H9 (cell line): ENCODE results near the gene MBOAT2. TPM values are rescaled to one million over a fixed set of nuclear protein-coding genes. Genes with fewer than 3 reads are reported as not detected.

ENCODE experiments used
- DNase-seq: peaks from one replicate; pipeline ENCODE4 v3.0.0-alpha.2; 2017
- H2AFZ ChIP-seq: one replicate; pipeline ENCODE4 v1.6.1; 2013; ENCODE audit warnings: mild to moderate bottlenecking, low read length, control low read depth, moderate library complexity
- H2AK5ac ChIP-seq: 2 replicates; pipeline ENCODE4 v1.6.1; 2013; ENCODE audit warnings: low read length, control low read depth, mixed read lengths; ENCODE audit not compliant: insufficient read length
- H2BK120ac ChIP-seq: one replicate; pipeline ENCODE4 v1.6.1; 2013; ENCODE audit warnings: low read depth, mild to moderate bottlenecking, low read length, control low read depth, inconsistent platforms; ENCODE audit not compliant: poor library complexity, severe bottlenecking
- H2BK12ac ChIP-seq: 2 replicates; pipeline ENCODE4 v1.6.1; 2013; ENCODE audit warnings: low read length, control low read depth, mixed read lengths, low read depth; ENCODE audit not compliant: insufficient read length
- H2BK15ac ChIP-seq: 2 replicates; pipeline ENCODE4 v1.6.1; 2013; ENCODE audit warnings: low read depth, low read length, control low read depth
- H2BK20ac ChIP-seq: one replicate; pipeline ENCODE4 v1.6.1; 2013; ENCODE audit warnings: low read depth, mild to moderate bottlenecking, low read length, control low read depth, inconsistent platforms; ENCODE audit not compliant: poor library complexity, severe bottlenecking
- H2BK5ac ChIP-seq: 2 replicates; pipeline ENCODE4 v1.6.1; 2013; ENCODE audit warnings: low read length, control low read depth, mixed read lengths; ENCODE audit not compliant: insufficient read length
- H3K14ac ChIP-seq: 2 replicates; pipeline ENCODE4 v1.6.1; 2013; ENCODE audit warnings: low read length, control low read depth; ENCODE audit not compliant: insufficient read depth
- H3K18ac ChIP-seq: 2 replicates; pipeline ENCODE4 v1.6.1; 2013; ENCODE audit warnings: low read depth, mild to moderate bottlenecking, mixed read lengths, low read length, control low read depth; ENCODE audit not compliant: insufficient read length
- H3K23ac ChIP-seq: 2 replicates; pipeline ENCODE4 v1.6.1; 2013; ENCODE audit warnings: low read length, control low read depth, mixed read lengths, low read depth; ENCODE audit not compliant: insufficient read length
- H3K23me2 ChIP-seq: 2 replicates; pipeline ENCODE4 v1.6.1; 2013; ENCODE audit warnings: low read depth, mild to moderate bottlenecking, mixed read lengths, low read length, control low read depth; ENCODE audit not compliant: insufficient read length, poor library complexity, severe bottlenecking
- H3K27ac ChIP-seq: 2 replicates; pipeline ENCODE4 v1.5.1; 2013; ENCODE audit warnings: low read length, control low read depth, mixed read lengths, low read depth; ENCODE audit not compliant: insufficient read length
- H3K27me3 ChIP-seq: 2 replicates; pipeline ENCODE4 v1.6.1; 2013; ENCODE audit warnings: low read length, control low read depth, inconsistent platforms; ENCODE audit not compliant: insufficient read depth
- H3K4ac ChIP-seq: 2 replicates; pipeline ENCODE4 v1.6.1; 2013; ENCODE audit warnings: low read depth, mild to moderate bottlenecking, control low read depth, inconsistent platforms, low read length, moderate library complexity
- H3K4me1 ChIP-seq: 2 replicates; pipeline ENCODE4 v1.6.1; 2013; ENCODE audit warnings: low read length, control low read depth, inconsistent platforms; ENCODE audit not compliant: insufficient read depth
- H3K4me2 ChIP-seq: 2 replicates; pipeline ENCODE4 v1.6.1; 2013; ENCODE audit warnings: low read length, control low read depth, mixed read lengths; ENCODE audit not compliant: insufficient read length, insufficient read depth
- H3K56ac ChIP-seq: 2 replicates; pipeline ENCODE4 v1.6.1; 2013; ENCODE audit warnings: low read depth, mild to moderate bottlenecking, mixed read lengths, low read length, control low read depth; ENCODE audit not compliant: insufficient read length
- H3K79me1 ChIP-seq: 2 replicates; pipeline ENCODE4 v1.6.1; 2013; ENCODE audit warnings: low read depth, mild to moderate bottlenecking, moderate library complexity, low read length, control low read depth, inconsistent platforms; ENCODE audit not compliant: insufficient read depth, poor library complexity, severe bottlenecking
- H3K79me2 ChIP-seq: 2 replicates; pipeline ENCODE4 v1.6.1; 2013; ENCODE audit warnings: low read length, control low read depth, inconsistent platforms; ENCODE audit not compliant: insufficient read depth
- H3K9ac ChIP-seq: 2 replicates; pipeline ENCODE4 v1.6.1; 2013; ENCODE audit warnings: low read length, control low read depth, mixed read lengths; ENCODE audit not compliant: insufficient read length; ENCODE audit errors: extremely low read depth
- H3K9me3 ChIP-seq: one replicate; pipeline ENCODE4 v1.6.1; 2013; ENCODE audit warnings: low read depth, low read length, inconsistent platforms; ENCODE audit not compliant: control insufficient read depth
- H3T11ph ChIP-seq: one replicate; pipeline ENCODE4 v1.6.1; 2013; ENCODE audit warnings: mild to moderate bottlenecking, low read length, control low read depth, inconsistent platforms
- H4K20me1 ChIP-seq: one replicate; pipeline ENCODE4 v1.6.1; 2013; ENCODE audit not compliant: control insufficient read depth, insufficient read length, insufficient read depth
- H4K5ac ChIP-seq: 2 replicates; pipeline ENCODE4 v1.6.1; 2013; ENCODE audit warnings: low read depth, mild to moderate bottlenecking, mixed read lengths, low read length, control low read depth; ENCODE audit not compliant: insufficient read length
- H4K8ac ChIP-seq: replicated peaks from 2 replicates; pipeline ENCODE4 v1.6.1; 2013; ENCODE audit warnings: low read length, control low read depth, mixed read lengths, low read depth; ENCODE audit not compliant: insufficient read length
- H4K91ac ChIP-seq: 2 replicates; pipeline ENCODE4 v1.6.1; 2013; ENCODE audit warnings: low read depth, mild to moderate bottlenecking, moderate library complexity, mixed read lengths, low read length, control low read depth; ENCODE audit not compliant: insufficient read length
- H3K27ac Mint-ChIP-seq, 3 experiments: 2 replicates in 2 of 3; 3 replicates in 1 of 3; pipeline ENCODE4 v1.8.0; 2020 to 2021; ENCODE audit warnings: mixed read lengths in 3 of 3, mild to moderate bottlenecking in 1 of 3, moderate library complexity in 1 of 3
- H3K27me3 Mint-ChIP-seq: 2 replicates; pipeline ENCODE4 v1.8.0; 2021; ENCODE audit warnings: low read depth, mild to moderate bottlenecking, moderate library complexity, mixed read lengths
- H3K36me3 Mint-ChIP-seq, 3 experiments: 2 replicates in 2 of 3; 3 replicates in 1 of 3; pipeline ENCODE4 v1.8.0; 2020 to 2021; ENCODE audit warnings: low read depth in 3 of 3, mixed read lengths in 3 of 3; ENCODE audit not compliant: insufficient read depth in 1 of 3
- H3K4me1 Mint-ChIP-seq, 2 experiments: 2 replicates each; pipeline ENCODE4 v1.8.0; 2020; ENCODE audit warnings: mixed read lengths in 2 of 2
- H3K4me3 Mint-ChIP-seq, 2 experiments: 2 replicates in 1 of 2; 3 replicates in 1 of 2; pipeline ENCODE4 v1.8.0; 2020 to 2021; ENCODE audit warnings: mild to moderate bottlenecking in 2 of 2, mixed read lengths in 2 of 2, moderate library complexity in 1 of 2
- H3K9me3 Mint-ChIP-seq, 2 experiments: 2 replicates in 1 of 2; 3 replicates in 1 of 2; pipeline ENCODE4 v1.8.0; 2020; ENCODE audit warnings: mild to moderate bottlenecking in 2 of 2, mixed read lengths in 2 of 2, moderate library complexity in 1 of 2
- WGBS: extraction: QIAGEN DNeasy Blood & Tissue Kit; methylation state at CpG from one replicate; pipeline ENCODE4 v1.1.7; 2013; ENCODE audit warnings: missing lambda C conversion rate, low lambda C conversion rate, mixed read lengths; ENCODE audit not compliant: insufficient read length; ENCODE audit errors: extremely low coverage; 5-methylcytosine and 5-hydroxymethylcytosine counted together
- total RNA-seq: library from RNA; stranded (reverse); gene quantifications from 2 replicates; pipeline ENCODE4 v1.2.1, GENCODE V29; 2021
- TF ChIP-seq, protein P1 (sequence below): fragments of 200-600 bp; sonication (generic); conservative IDR thresholded peaks from 3 replicates; pipeline ENCODE4 v1.8.0; 2021; ENCODE audit warnings: antibody characterized with exemption, mild to moderate bottlenecking

Gene MBOAT2
- total RNA-seq, 1 experiment from 2014 or later = 20.2 TPM

DNA sequence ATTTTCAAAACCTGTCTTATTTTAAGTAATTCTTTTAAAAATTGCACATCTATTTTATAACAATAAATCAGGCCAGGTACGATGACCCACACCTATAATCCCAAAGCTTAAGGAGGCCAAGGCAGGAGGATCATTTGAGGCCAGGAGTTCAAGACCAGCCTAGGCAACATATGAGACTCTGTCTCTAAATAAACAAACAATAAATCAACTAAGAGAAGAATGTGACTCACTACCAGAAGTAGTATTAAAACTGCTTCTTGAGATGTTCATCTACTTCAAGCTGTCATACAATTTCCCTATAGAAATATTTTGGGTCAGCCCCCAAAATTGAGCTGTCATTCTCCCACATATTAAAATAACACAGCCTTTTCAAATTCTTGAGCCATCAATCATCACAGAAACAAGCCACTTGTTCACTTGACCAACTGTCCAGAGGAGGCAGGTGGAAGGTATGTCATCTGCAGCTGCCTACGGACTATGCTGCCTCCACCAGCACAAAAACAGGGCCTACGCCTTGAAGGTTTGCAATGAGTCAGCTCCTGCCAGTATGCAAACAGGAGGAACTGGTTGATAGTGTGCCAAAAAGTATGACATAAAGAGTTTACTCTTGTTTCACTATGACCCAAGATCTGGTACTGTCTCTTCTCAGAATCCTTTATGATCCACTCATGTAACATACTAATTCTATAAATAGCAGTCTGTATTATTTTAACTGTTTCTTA lies 199.7 kb downstream of the MBOAT2 start:
- H3K4me2 ChIP-seq = no peak overlapping the region
- no peak overlapping the region for H2BK15ac ChIP-seq
- H3K4me1 Mint-ChIP-seq = no peaks in the 10 kb centered on the region
- H3K23ac ChIP-seq = no peak overlapping the region
- no peaks in the 10 kb centered on the region for H3K9me3 ChIP-seq
- no peak overlapping the region for H4K8ac ChIP-seq
- no peaks in the 10 kb centered on the region for H3K4me1 ChIP-seq
- H3K9me3 Mint-ChIP-seq = no peaks in the 10 kb centered on the region
- no peak overlapping the region for H3K4ac ChIP-seq
- H3K23me2 ChIP-seq = no peaks in the 10 kb centered on the region
- H3K18ac ChIP-seq = no peak overlapping the region
- H3K79me1 ChIP-seq = no peaks in the 10 kb centered on the region
- no peak overlapping the region for H2AFZ ChIP-seq
- no peak overlapping the region for H3K56ac ChIP-seq
- H2BK12ac ChIP-seq = no peak overlapping the region
- H3K27me3 Mint-ChIP-seq = no peaks in the 10 kb centered on the region
- no peak overlapping the region for H4K91ac ChIP-seq
- H2BK5ac ChIP-seq = no peak overlapping the region
- no peaks in the 10 kb centered on the region for H3K79me2 ChIP-seq
- no peak overlapping the region for H3T11ph ChIP-seq
- no peak overlapping the region for H3K14ac ChIP-seq
- H4K5ac ChIP-seq = no peak overlapping the region
- H3K27me3 ChIP-seq = no peaks in the 10 kb centered on the region
- H3K27ac ChIP-seq = no peak overlapping the region
- no peak overlapping the region for H3K27ac Mint-ChIP-seq
- TF ChIP-seq, protein P1, sequence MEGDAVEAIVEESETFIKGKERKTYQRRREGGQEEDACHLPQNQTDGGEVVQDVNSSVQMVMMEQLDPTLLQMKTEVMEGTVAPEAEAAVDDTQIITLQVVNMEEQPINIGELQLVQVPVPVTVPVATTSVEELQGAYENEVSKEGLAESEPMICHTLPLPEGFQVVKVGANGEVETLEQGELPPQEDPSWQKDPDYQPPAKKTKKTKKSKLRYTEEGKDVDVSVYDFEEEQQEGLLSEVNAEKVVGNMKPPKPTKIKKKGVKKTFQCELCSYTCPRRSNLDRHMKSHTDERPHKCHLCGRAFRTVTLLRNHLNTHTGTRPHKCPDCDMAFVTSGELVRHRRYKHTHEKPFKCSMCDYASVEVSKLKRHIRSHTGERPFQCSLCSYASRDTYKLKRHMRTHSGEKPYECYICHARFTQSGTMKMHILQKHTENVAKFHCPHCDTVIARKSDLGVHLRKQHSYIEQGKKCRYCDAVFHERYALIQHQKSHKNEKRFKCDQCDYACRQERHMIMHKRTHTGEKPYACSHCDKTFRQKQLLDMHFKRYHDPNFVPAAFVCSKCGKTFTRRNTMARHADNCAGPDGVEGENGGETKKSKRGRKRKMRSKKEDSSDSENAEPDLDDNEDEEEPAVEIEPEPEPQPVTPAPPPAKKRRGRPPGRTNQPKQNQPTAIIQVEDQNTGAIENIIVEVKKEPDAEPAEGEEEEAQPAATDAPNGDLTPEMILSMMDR = no peak
- H3K36me3 Mint-ChIP-seq = peaks cover 4 to 27% (median 13%) of the 10 kb centered on the region in 3 experiments; a peak in 5 of 7 replicates
- no peak overlapping the region for H2AK5ac ChIP-seq
- no peak for DNase-seq
- WGBS = no CpG with 5 or more reads among the region's 3 CpGs
- H3K9ac ChIP-seq = no peak overlapping the region
- no peak overlapping the region for H3K4me3 Mint-ChIP-seq
- H2BK20ac ChIP-seq = no peak overlapping the region
- no peak overlapping the region for H2BK120ac ChIP-seq
- H4K20me1 ChIP-seq = no peaks in the 10 kb centered on the region
